ENCODE measurements around the gene RND3. TPM values are rescaled to one million over a fixed set of nuclear protein-coding genes. Genes with fewer than 3 reads are reported as not detected.

RND3 gene
- total RNA-seq, 2 donors from 2014 or later, result 18.5 to 29.2 TPM

DNA sequence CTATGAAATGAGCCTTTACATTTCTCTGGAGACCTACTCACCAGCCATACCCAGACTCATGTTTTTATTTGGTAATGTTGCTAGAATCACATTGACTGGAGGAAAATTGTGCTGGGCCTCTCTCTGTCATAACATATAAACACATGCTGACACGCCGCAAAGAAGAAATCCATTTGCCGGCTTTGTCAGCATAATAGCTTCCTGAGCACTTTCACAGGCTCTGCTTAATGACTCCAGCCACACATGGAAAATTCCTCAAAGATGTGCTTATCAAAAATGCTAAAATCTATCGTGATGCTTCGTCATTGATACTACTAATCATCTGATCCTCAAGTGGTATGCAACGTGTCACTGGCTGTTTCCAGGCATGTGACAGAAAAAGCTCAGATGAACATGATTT lies 63.1 kb downstream of the RND3 start:
- no peak for ATAC-seq
- intact Hi-C loops (cut with DNase I), result loop anchor here in 1 of 2 donors (10.0 kb wide), 1 partner anchor 190 kb away; no protein-coding TSS in a partner anchor
- no peak for DNase-seq

GRCh38 chr2:150421126-150421651 lies 66.3 kb downstream of the RND3 start:
- ATAC-seq, result no peak
- intact Hi-C loops (cut with DNase I), result loop anchor here in 1 of 2 donors (10.0 kb wide), 1 partner anchor 194 kb away; no protein-coding TSS in a partner anchor
- no peak for DNase-seq

GRCh38 chr2:150418916-150419315 lies 68.6 kb downstream of the RND3 start:
- no peak for ATAC-seq
- intact Hi-C loops (cut with DNase I), result no loop called here
- DNase-seq, result no peak
